ENCODE measurements around the gene LZTR1. TPM values are rescaled to one million over a fixed set of nuclear protein-coding genes. Genes with fewer than 3 reads are reported as not detected.

LZTR1 gene
- total and polyA plus RNA-seq, 2 of the 8 experiments (the other 6 are each of a cell fraction or from before 2014, with no cell fraction given), result 22.3 to 31.0 TPM

DNA sequence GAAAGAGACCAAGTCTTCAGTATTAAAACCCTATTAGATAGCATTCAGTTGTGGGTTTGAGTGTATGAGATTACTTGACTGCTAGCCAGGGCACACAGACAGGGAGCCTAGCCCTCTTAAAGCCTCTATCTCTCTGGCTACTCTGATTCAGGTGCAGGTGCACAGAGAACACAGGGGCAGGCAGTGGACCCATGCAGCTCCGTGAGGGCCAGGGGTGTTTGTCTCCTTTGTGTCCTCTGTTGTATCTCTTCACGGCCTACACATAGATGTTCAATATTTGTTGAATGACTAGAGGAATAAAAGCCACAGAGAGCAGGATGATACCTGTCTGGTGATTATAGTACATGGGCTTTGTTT lies 36.5 kb upstream of the LZTR1 start:
- H3K27ac ChIP-seq (ENCODE audit: low read depth, low read length), result no peak overlapping the region
- no peaks in the 10 kb centered on the region; a peak in 1 of 7 replicates for H3K4me1 ChIP-seq (replicated peaks in 1 of 4; ENCODE audit: control insufficient read depth in 3 of 4, insufficient read depth in 4 of 4, low read length in 3 of 4)
- no peak overlapping the region for H3K23ac ChIP-seq (ENCODE audit: insufficient read length)
- TF ChIP-seq POU5F1 (IDR thresholded peaks at IDR 0.05; ENCODE audit: low read depth, low read length), result no peak
- no peak overlapping the region for H3K9ac ChIP-seq (replicated peaks in 1 of 4; ENCODE audit: extremely low read depth in 1 of 4, low read depth in 3 of 4, low read length in 3 of 4)
- H2BK20ac ChIP-seq (ENCODE audit: low read length), result no peak overlapping the region
- no peak overlapping the region for H2BK5ac ChIP-seq (ENCODE audit: low read depth, low read length)
- H2BK15ac ChIP-seq (ENCODE audit: low read length), result no peak overlapping the region
- no peak overlapping the region for H4K5ac ChIP-seq (ENCODE audit: insufficient read length, low read depth, low read length)
- H2AFZ ChIP-seq (ENCODE audit: low read length), result no peak overlapping the region
- H3K27me3 ChIP-seq (replicated peaks in 1 of 4; ENCODE audit: control insufficient read depth in 3 of 4, extremely low read depth in 1 of 4, insufficient read depth in 3 of 4, low read length in 3 of 4), result no peaks in the 10 kb centered on the region
- FAIRE-seq (no peak), DNase-seq (ENCODE audit: low read depth in 1 of 2, low spot score in 2 of 2) (no peak)
- no peak overlapping the region for H2BK12ac ChIP-seq (ENCODE audit: low read depth, low read length)
- no peak overlapping the region for H3K56ac ChIP-seq (replicated peaks; ENCODE audit: insufficient read length, low read depth, low read length)
- ChIA-PET POLR2A (ENCODE audit: partially characterized antibody) (no interaction called here), CTCF (ENCODE audit: partially characterized antibody) (no interaction called here)
- H3K9me3 ChIP-seq (ENCODE audit: insufficient read depth in 2 of 2, low read depth in 1 of 2, low read length in 1 of 2), result no peaks in the 10 kb centered on the region
- H4K91ac ChIP-seq (replicated peaks; ENCODE audit: insufficient read length, low read length), result no peak overlapping the region
- H3K79me2 ChIP-seq (ENCODE audit: control insufficient read depth in 1 of 2, insufficient read depth in 2 of 2, low read length in 2 of 2), result peaks cover 29 to 98% of the 10 kb centered on the region in 2 experiments
- peaks cover 11% of the 10 kb centered on the region for H3K79me1 ChIP-seq (ENCODE audit: low read depth, low read length)
- H2AK5ac ChIP-seq (ENCODE audit: low read depth, low read length), result no peak overlapping the region
- no peak overlapping the region for H3K14ac ChIP-seq (ENCODE audit: insufficient read length)
- no peak overlapping the region for H3K4me2 ChIP-seq (ENCODE audit: insufficient read depth in 1 of 2, low read depth in 2 of 2, low read length in 2 of 2)
- peaks cover under 1 to 16% (median 10%) of the 10 kb centered on the region in 4 experiments; a peak in 6 of 8 replicates for H3K36me3 ChIP-seq (ENCODE audit: control insufficient read depth in 2 of 4, insufficient read depth in 4 of 4, low read length in 3 of 4)
- no peak overlapping the region for H3K4ac ChIP-seq (replicated peaks; ENCODE audit: insufficient read length, low read depth, low read length)
- no peak overlapping the region for H3K4me3 ChIP-seq (ENCODE audit: extremely low read depth in 1 of 4, insufficient read depth in 2 of 4, low read depth in 3 of 4, low read length in 4 of 4)
- H4K20me1 ChIP-seq (replicated peaks in 1 of 2; ENCODE audit: control insufficient read depth in 1 of 2, insufficient read depth in 2 of 2, low read length in 2 of 2), result peaks cover 36 to 38% of the 10 kb centered on the region in 2 experiments
- no peaks in the 10 kb centered on the region for H3K23me2 ChIP-seq (ENCODE audit: low read depth, low read length)
- H2BK120ac ChIP-seq (replicated peaks; ENCODE audit: low read depth, low read length), result no peak overlapping the region
- H4K8ac ChIP-seq (ENCODE audit: extremely low read depth, insufficient read depth, low read length), result no peak overlapping the region
- WGBS, 2 experiments (ENCODE audit: extremely low coverage in 1 of 2, insufficient coverage in 1 of 2, insufficient read length in 1 of 2, insufficient replicate concordance in 2 of 2, low coverage in 1 of 2, low lambda C conversion rate in 2 of 2, missing lambda C conversion rate in 1 of 2), result 94% methylated on average over 2 of the region's 2 CpGs; no CpG with 5 or more reads in 1 of the 2 experiments
- H3K18ac ChIP-seq (ENCODE audit: extremely low read depth, low read length), result no peak overlapping the region
